HepG2 (cell line): Measurements from ENCODE around the gene IGLON5. TPM values are rescaled to one million over a fixed set of nuclear protein-coding genes. Genes with fewer than 3 reads are reported as not detected.

Experiments
- ATF7-NPFF ChIP-seq: sonication (generic); formaldehyde crosslinking; IDR thresholded peaks from 2 replicates; pipeline ENCODE4 v1.8.1; 2023; ENCODE audit warnings: mild to moderate bottlenecking, low read depth, missing genetic modification reagents, moderate library complexity
- HOXD1 ChIP-seq: sonication (generic); formaldehyde crosslinking; IDR thresholded peaks from 2 replicates; pipeline ENCODE4 v1.5.0; 2020; ENCODE audit warnings: missing genetic modification reagents
- KLF16 ChIP-seq, 2 experiments: sonication (generic) in 1 of 2; formaldehyde crosslinking in 1 of 2; IDR thresholded peaks; 2 replicates each; pipeline versions ENCODE4 v1.6.1 to v1.8.0; 2016 to 2023; ENCODE audit warnings: missing genetic modification reagents in 2 of 2, missing compliant biosample characterization in 1 of 2
- NFE2 ChIP-seq: sonication (generic); formaldehyde crosslinking; IDR thresholded peaks from 2 replicates; pipeline ENCODE4 v1.4.0; 2020; ENCODE audit warnings: missing genetic modification reagents
- PHF20 ChIP-seq: sonication (generic); formaldehyde crosslinking; IDR thresholded peaks from 2 replicates; pipeline ENCODE4 v1.5.0; 2020; ENCODE audit warnings: mild to moderate bottlenecking, missing genetic modification reagents
- SMAD9 ChIP-seq: sonication (generic); formaldehyde crosslinking; IDR thresholded peaks from 2 replicates; pipeline ENCODE4 v1.5.1; 2020; ENCODE audit warnings: mild to moderate bottlenecking, missing genetic modification reagents
- SRSF9 ChIP-seq: fragments of 200-400 bp; formaldehyde crosslinking; IDR thresholded peaks from 2 replicates; pipeline ENCODE4 v1.6.1; 2018; ENCODE audit warnings: borderline replicate concordance, mild to moderate bottlenecking, low read depth, low read length; ENCODE audit not compliant: insufficient read depth, poor library complexity, severe bottlenecking
- SRY ChIP-seq: sonication (generic); formaldehyde crosslinking; IDR thresholded peaks from 2 replicates; pipeline ENCODE4 v1.8.0; 2022; ENCODE audit warnings: mild to moderate bottlenecking, missing genetic modification reagents
- TCF7L2 ChIP-seq: IDR thresholded peaks from 2 replicates; pipeline ENCODE4 v1.6.1; 2011; ENCODE audit warnings: mild to moderate bottlenecking, low read depth, low read length, moderate library complexity
- ZBTB7A ChIP-seq: sonication (generic); formaldehyde crosslinking; IDR thresholded peaks from 2 replicates; pipeline ENCODE4 v1.8.0; 2022; ENCODE audit warnings: mild to moderate bottlenecking, missing genetic modification reagents
- ZFX ChIP-seq: sonication (generic); formaldehyde crosslinking; IDR thresholded peaks from 2 replicates; pipeline ENCODE4 v1.4.0; 2020; ENCODE audit warnings: mild to moderate bottlenecking, low read depth, missing genetic modification reagents, moderate library complexity
- ZNF205 ChIP-seq: IDR thresholded peaks from 2 replicates; pipeline ENCODE4 v1.6.1; 2018; ENCODE audit warnings: missing biosample characterization, missing genetic modification reagents
- ZNF30 ChIP-seq: sonication (generic); formaldehyde crosslinking; IDR thresholded peaks from 2 replicates; pipeline ENCODE4 v1.5.0; 2020; ENCODE audit warnings: mild to moderate bottlenecking, missing genetic modification reagents
- ZNF326 ChIP-seq: sonication (generic); formaldehyde crosslinking; IDR thresholded peaks from 2 replicates; pipeline ENCODE4 v1.4.0; 2020; ENCODE audit warnings: missing genetic modification reagents, borderline replicate concordance
- ZNF460 ChIP-seq: sonication (generic); formaldehyde crosslinking; IDR thresholded peaks from 2 replicates; pipeline ENCODE4 v1.5.1; 2020; ENCODE audit warnings: missing genetic modification reagents, mild to moderate bottlenecking, borderline replicate concordance
- ZNF629 ChIP-seq: sonication (generic); formaldehyde crosslinking; conservative IDR thresholded peaks from 2 replicates; pipeline ENCODE4 v1.5.0; 2020; ENCODE audit warnings: missing genetic modification reagents
- ZNF766 ChIP-seq: sonication (generic); formaldehyde crosslinking; IDR thresholded peaks from 2 replicates; pipeline ENCODE4 v1.5.0; 2020; ENCODE audit warnings: missing genetic modification reagents, borderline replicate concordance
- ZNF772 ChIP-seq: sonication (generic); formaldehyde crosslinking; IDR thresholded peaks from 2 replicates; pipeline ENCODE4 v1.5.0; 2020; ENCODE audit warnings: mild to moderate bottlenecking, missing genetic modification reagents
- ZNF788 ChIP-seq: sonication (generic); formaldehyde crosslinking; IDR thresholded peaks from 2 replicates; pipeline ENCODE4 v1.5.0; 2020; ENCODE audit warnings: mild to moderate bottlenecking, missing genetic modification reagents, borderline replicate concordance
- ZNF816 ChIP-seq: sonication (generic); formaldehyde crosslinking; IDR thresholded peaks from 2 replicates; pipeline ENCODE4 v1.8.0; 2022; ENCODE audit warnings: missing genetic modification reagents, mild to moderate bottlenecking, borderline replicate concordance
- polyA plus RNA-seq, 8 experiments: library from polyadenylated mRNA; depleted of rRNA in 3 of 8; stranded (reverse) in 7 of 8; unstranded in 1 of 8; fragments of >200 nt; fragmentation: Illumina TruSeq in 4 of 8; extraction: Trizol in 4 of 8; gene quantifications; 2 replicates each; pipeline versions ENCODE4 v1.2.1 to v1.2.3, GENCODE V29; 2011 to 2016; ENCODE audit warnings: low read depth in 4 of 8, missing spikeins in 1 of 8, mixed read lengths in 1 of 8; ENCODE audit not compliant: insufficient read depth in 1 of 8
- total RNA-seq, 5 experiments: library from RNA; depleted of rRNA; stranded (reverse); fragments of >200 nt; fragmentation: Illumina TruSeq; extraction: Trizol; gene quantifications; 2 replicates each; pipeline ENCODE4 v1.2.3, GENCODE V29; 2016; ENCODE audit warnings: low read depth in 1 of 5
- TF ChIP-seq, protein P1 (sequence below): sonication (generic); formaldehyde crosslinking; conservative IDR thresholded peaks from 2 replicates; pipeline ENCODE4 v1.4.0; 2020; ENCODE audit warnings: missing genetic modification reagents
- TF ChIP-seq, protein P2 (sequence below): sonication (generic); formaldehyde crosslinking; IDR thresholded peaks from 2 replicates; pipeline ENCODE4 v1.5.0; 2020; ENCODE audit warnings: mild to moderate bottlenecking, missing genetic modification reagents
- TF ChIP-seq, protein P3 (sequence below): sonication (generic); formaldehyde crosslinking; IDR thresholded peaks from 2 replicates; pipeline ENCODE4 v1.5.1; 2020; ENCODE audit warnings: mild to moderate bottlenecking, missing genetic modification reagents

Gene IGLON5
- total and polyA plus RNA-seq, 2 of the 13 experiments (the other 11 are each of a cell fraction or from before 2014, with no cell fraction given): 0.04 to 5.7 TPM

DNA sequence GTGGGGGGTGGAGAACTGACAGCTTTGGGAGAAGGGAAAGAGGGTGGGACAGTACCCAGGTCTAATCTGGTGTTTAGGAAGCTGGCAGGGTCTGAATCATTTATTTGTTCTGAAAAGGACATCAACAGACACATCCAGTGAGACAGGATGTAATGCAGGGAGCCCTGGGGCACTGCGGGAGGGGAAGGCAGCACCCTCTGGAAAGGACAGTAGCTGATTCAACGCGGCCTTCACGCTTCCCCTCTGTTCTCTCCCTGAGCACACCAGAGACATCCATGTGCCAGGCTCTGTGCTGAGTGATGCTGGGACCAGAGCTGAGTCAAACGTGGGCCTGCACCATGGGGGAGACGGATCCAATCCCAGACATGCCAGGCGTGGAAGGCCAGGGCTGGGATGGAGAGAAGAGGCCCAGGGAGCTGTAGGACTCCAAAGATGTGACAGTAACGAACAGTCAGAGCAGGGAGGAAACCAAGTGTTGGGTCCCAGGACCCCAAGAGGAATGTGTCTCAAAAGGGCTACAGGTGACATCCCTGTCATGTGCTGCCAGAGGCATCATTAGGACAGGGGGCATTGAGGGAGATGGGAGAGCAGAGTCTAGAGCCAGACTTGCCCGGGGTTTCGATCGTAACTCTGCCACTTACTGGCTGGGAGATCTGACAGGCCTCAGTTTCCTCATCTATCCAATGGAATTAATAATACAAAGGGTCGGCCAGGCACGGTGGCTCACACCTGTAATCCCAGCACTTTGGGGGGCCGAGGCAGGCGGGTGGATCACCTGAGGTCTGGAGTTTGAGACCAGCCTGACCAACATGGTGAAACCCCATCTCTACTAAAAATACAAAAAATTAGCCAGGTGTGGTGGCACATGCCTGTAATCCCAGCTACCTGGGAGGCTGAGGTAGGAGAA is 53.0 kb downstream of the IGLON5 start (continued):
- TF ChIP-seq ZNF326 (CRISPR knock-in tag) (no peak), NFE2 (CRISPR knock-in tag) (no peak), TCF7L2 (no peak), ATF7-NPFF (CRISPR knock-in tag) (0 out of 2 replicates have a peak, but pooled peaks have one; percentile 44), ZNF766 (CRISPR knock-in tag) (no peak), ZFX (CRISPR knock-in tag) (peak; percentile 63), SRSF9 (no peak), ZNF460 (no peak), SRY (CRISPR knock-in tag) (no peak), ZNF629 (no peak), KLF16 (CRISPR knock-in tag; IDR thresholded peaks at IDR 0.05) (no peak), ZNF30 (CRISPR knock-in tag) (no peak), PHF20 (CRISPR knock-in tag) (no peak), ZNF205 (CRISPR knock-in tag) (no peak), ZNF816 (CRISPR knock-in tag) (no peak), ZNF772 (CRISPR knock-in tag) (no peak), SMAD9 (CRISPR knock-in tag) (no peak), HOXD1 (no peak), ZNF788 (0 out of 2 replicates have a peak, but pooled peaks have one; percentile 23), ZBTB7A (no peak)
- TF ChIP-seq, protein P1, sequence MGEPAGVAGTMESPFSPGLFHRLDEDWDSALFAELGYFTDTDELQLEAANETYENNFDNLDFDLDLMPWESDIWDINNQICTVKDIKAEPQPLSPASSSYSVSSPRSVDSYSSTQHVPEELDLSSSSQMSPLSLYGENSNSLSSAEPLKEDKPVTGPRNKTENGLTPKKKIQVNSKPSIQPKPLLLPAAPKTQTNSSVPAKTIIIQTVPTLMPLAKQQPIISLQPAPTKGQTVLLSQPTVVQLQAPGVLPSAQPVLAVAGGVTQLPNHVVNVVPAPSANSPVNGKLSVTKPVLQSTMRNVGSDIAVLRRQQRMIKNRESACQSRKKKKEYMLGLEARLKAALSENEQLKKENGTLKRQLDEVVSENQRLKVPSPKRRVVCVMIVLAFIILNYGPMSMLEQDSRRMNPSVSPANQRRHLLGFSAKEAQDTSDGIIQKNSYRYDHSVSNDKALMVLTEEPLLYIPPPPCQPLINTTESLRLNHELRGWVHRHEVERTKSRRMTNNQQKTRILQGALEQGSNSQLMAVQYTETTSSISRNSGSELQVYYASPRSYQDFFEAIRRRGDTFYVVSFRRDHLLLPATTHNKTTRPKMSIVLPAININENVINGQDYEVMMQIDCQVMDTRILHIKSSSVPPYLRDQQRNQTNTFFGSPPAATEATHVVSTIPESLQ (CRISPR knock-in tag): no peak
- TF ChIP-seq, protein P2, sequence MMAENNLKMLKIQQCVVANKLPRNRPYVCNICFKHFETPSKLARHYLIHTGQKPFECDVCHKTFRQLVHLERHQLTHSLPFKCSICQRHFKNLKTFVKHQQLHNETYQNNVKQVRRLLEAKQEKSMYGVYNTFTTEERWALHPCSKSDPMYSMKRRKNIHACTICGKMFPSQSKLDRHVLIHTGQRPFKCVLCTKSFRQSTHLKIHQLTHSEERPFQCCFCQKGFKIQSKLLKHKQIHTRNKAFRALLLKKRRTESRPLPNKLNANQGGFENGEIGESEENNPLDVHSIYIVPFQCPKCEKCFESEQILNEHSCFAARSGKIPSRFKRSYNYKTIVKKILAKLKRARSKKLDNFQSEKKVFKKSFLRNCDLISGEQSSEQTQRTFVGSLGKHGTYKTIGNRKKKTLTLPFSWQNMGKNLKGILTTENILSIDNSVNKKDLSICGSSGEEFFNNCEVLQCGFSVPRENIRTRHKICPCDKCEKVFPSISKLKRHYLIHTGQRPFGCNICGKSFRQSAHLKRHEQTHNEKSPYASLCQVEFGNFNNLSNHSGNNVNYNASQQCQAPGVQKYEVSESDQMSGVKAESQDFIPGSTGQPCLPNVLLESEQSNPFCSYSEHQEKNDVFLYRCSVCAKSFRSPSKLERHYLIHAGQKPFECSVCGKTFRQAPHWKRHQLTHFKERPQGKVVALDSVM (CRISPR knock-in tag): no peak
- TF ChIP-seq, protein P3, sequence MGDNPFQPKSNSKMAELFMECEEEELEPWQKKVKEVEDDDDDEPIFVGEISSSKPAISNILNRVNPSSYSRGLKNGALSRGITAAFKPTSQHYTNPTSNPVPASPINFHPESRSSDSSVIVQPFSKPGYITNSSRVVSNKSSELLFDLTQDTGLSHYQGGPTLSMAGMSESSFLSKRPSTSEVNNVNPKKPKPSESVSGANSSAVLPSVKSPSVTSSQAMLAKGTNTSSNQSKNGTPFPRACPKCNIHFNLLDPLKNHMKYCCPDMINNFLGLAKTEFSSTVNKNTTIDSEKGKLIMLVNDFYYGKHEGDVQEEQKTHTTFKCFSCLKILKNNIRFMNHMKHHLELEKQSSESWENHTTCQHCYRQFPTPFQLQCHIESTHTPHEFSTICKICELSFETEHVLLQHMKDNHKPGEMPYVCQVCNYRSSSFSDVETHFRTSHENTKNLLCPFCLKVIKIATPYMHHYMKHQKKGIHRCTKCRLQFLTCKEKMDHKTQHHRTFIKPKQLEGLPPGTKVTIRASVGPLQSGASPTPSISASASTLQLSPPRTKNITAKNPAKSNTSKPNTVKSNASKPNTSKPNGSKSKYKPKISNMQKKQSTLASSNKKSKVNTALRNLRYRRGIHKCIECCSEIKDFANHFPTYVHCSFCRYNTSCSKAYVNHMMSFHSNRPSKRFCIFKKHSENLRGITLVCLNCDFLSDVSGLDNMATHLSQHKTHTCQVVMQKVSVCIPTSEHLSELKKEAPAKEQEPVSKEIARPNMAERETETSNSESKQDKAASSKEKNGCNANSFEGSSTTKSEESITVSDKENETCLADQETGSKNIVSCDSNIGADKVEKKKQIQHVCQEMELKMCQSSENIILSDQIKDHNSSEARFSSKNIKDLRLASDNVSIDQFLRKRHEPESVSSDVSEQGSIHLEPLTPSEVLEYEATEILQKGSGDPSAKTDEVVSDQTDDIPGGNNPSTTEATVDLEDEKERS (CRISPR knock-in tag): no peak
